ENCODE results near the gene WDFY1. TPM values are rescaled to one million over a fixed set of nuclear protein-coding genes. Genes with fewer than 3 reads are reported as not detected.
"Not testable (repeated sequence)": the region's sequence is repeated elsewhere in the genome, so short reads cannot be mapped to it uniquely, and the experiment has no call there.

Gene WDFY1
- total and polyA plus RNA-seq, 2 donors (not counting 3 experiments of a cell fraction or from before 2014, with no cell fraction given) = 54.7 to 68.7 TPM

DNA sequence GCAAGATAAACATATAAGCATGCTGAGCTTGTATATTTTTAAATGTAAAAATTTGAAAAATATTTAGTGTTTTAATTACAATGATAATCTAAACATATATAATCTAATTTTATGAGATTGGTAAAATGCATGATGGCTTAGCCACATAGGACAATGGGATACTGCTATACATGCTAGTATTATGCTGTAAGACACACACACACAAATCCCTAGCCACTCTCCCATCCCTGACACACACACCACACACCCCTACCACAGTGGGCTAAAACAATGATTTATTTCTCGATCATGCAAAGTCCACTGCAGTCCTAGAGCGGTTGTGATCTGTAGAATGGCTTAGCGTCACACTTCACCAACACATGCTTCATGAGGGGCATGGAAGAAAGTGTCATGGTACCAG, 71.5 kb downstream of the WDFY1 start:
- no peak overlapping the region for H3K4me2 ChIP-seq (ENCODE audit: insufficient read depth, low read length)
- no peaks in the 10 kb centered on the region for H3K4me1 ChIP-seq (ENCODE audit: control insufficient read depth, extremely low read depth, insufficient read depth, low read length)
- TF ChIP-seq GATA2 (IDR thresholded peaks at IDR 0.05; ENCODE audit: insufficient read depth, insufficient read length, low read depth, low read length) = no peak
- no peak for TF ChIP-seq FOS (IDR thresholded peaks at IDR 0.05; ENCODE audit: borderline replicate concordance, insufficient read depth, low read length)
- TF ChIP-seq, protein P1, sequence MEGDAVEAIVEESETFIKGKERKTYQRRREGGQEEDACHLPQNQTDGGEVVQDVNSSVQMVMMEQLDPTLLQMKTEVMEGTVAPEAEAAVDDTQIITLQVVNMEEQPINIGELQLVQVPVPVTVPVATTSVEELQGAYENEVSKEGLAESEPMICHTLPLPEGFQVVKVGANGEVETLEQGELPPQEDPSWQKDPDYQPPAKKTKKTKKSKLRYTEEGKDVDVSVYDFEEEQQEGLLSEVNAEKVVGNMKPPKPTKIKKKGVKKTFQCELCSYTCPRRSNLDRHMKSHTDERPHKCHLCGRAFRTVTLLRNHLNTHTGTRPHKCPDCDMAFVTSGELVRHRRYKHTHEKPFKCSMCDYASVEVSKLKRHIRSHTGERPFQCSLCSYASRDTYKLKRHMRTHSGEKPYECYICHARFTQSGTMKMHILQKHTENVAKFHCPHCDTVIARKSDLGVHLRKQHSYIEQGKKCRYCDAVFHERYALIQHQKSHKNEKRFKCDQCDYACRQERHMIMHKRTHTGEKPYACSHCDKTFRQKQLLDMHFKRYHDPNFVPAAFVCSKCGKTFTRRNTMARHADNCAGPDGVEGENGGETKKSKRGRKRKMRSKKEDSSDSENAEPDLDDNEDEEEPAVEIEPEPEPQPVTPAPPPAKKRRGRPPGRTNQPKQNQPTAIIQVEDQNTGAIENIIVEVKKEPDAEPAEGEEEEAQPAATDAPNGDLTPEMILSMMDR (IDR thresholded peaks at IDR 0.05; ENCODE audit: extremely low read depth in 1 of 2, insufficient read depth in 1 of 2, low read depth in 1 of 2, low read length in 2 of 2) = no peak
- no peak for TF ChIP-seq EZH2 (IDR thresholded peaks at IDR 0.05; ENCODE audit: borderline replicate concordance, low read depth, low read length, severe bottlenecking)
- TF ChIP-seq POLR2AphosphoS5 (IDR thresholded peaks at IDR 0.05; ENCODE audit: insufficient read depth, low read depth, low read length) = no peak
- TF ChIP-seq MYC (IDR thresholded peaks at IDR 0.05; ENCODE audit: low read depth, low read length) = no peak
- no peak for TF ChIP-seq POLR2A (IDR thresholded peaks at IDR 0.05; ENCODE audit: low read depth, low read length)
- TF ChIP-seq JUN (IDR thresholded peaks at IDR 0.05; ENCODE audit: borderline replicate concordance, insufficient read depth, insufficient read length, low read depth) = no peak
- TF ChIP-seq, protein P2, sequence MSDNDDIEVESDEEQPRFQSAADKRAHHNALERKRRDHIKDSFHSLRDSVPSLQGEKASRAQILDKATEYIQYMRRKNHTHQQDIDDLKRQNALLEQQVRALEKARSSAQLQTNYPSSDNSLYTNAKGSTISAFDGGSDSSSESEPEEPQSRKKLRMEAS (IDR thresholded peaks at IDR 0.05; ENCODE audit: insufficient read depth, insufficient read length) = no peak

DNA sequence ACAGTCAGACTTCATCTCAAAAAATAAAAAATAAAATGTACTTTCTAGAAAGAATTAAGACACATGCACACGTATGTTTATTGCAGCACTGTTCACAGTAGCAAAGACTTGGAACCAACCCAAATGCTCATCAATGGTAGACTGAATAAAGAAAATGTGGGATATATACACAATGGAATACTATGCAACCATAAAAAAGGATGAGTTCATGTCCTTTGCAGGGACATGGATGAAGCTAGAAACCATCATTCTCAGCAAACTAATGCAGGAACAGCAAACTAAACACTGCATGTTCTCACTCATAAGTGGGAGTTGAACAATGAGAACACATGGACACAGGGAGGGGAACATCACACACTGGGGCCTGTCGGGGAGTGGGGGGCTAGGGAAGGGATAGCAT, 72.4 kb downstream of the WDFY1 start:
- FAIRE-seq; dilution Hi-C loops (cut with MboI; ENCODE audit: extremely low pct_ligation_motif_present, low sequenced_read_pairs); H3K9ac ChIP-seq (replicated peaks; ENCODE audit: extremely low read depth, insufficient read depth, low read length): not testable (repeated sequence)

More for the DNA sequence above, 71.5 kb downstream of the WDFY1 start:
- H3K36me3 ChIP-seq (ENCODE audit: control insufficient read depth in 2 of 2, extremely low read depth in 1 of 2, insufficient read depth in 2 of 2, low read length in 2 of 2) = peaks cover 15 to 31% of the 10 kb centered on the region in 2 experiments
- FAIRE-seq (no peak), DNase-seq (ENCODE audit: low read depth, low spot score) (no peak)
- no TSS peak for BruUV-seq (replicated peaks)
- no peaks in the 10 kb centered on the region for H3K9me3 ChIP-seq (replicated peaks; ENCODE audit: control insufficient read depth, insufficient read depth, low read length)
- no peaks in the 10 kb centered on the region for H3K27me3 ChIP-seq (ENCODE audit: control insufficient read depth in 2 of 2, insufficient read depth in 2 of 2, low read length in 2 of 2)
- H4K20me1 ChIP-seq (replicated peaks; ENCODE audit: control insufficient read depth, extremely low read depth, insufficient read depth, low read length) = no peaks in the 10 kb centered on the region
- intact Hi-C loops (cut with micrococcal nuclease) = no loop called here
- dilution Hi-C loops (cut with MboI; ENCODE audit: extremely low pct_ligation_motif_present, low sequenced_read_pairs) = no loop called here
- no peak overlapping the region for H3K4me3 ChIP-seq (replicated peaks in 1 of 3; ENCODE audit: insufficient read depth in 1 of 3, low read depth in 1 of 3, low read length in 3 of 3)
- no peaks in the 10 kb centered on the region for H3K79me2 ChIP-seq (ENCODE audit: control insufficient read depth, insufficient read depth, low read length)
- ChIA-PET POLR2A (no interaction called here), CTCF (no interaction called here)
- H3K27ac ChIP-seq (ENCODE audit: insufficient read depth, low read depth, low read length) = no peak overlapping the region
- H2AFZ ChIP-seq (ENCODE audit: low read depth, low read length) = no peak overlapping the region
- H3K9ac ChIP-seq (replicated peaks; ENCODE audit: extremely low read depth, insufficient read depth, low read length) = no peak overlapping the region
- H3K9me1 ChIP-seq (replicated peaks; ENCODE audit: control insufficient read depth, extremely low read depth, insufficient read depth, low read length) = no peaks in the 10 kb centered on the region

DNA sequence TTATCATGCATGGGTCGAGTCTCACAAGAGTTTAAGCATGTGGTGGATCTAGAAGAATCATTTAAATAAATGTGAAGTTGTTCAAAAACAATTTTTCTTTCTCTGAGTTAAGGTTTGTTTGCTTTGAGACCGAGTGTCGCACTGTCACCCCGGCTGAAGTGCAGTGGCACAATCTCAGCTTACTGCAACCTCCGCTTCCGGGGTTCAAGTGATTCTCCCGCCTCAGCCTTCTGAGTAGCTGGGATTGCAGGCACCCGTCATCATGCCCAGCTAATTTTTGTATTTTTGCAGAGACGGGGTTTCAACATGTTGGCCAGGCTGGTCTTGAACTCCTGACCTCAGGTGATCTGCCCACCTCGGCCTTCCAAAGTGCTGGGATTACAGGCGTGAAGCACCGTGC, 73.5 kb downstream of the WDFY1 start:
- H3K9ac ChIP-seq (replicated peaks; ENCODE audit: extremely low read depth, insufficient read depth, low read length); H3K4me3 ChIP-seq (replicated peaks in 1 of 3; ENCODE audit: insufficient read depth in 1 of 3, low read depth in 1 of 3, low read length in 3 of 3); H3K9me3 ChIP-seq (replicated peaks; ENCODE audit: control insufficient read depth, insufficient read depth, low read length); BruUV-seq (replicated peaks); H3K4me1 ChIP-seq (ENCODE audit: control insufficient read depth, extremely low read depth, insufficient read depth, low read length); DNase-seq (ENCODE audit: low read depth, low spot score); POLR2A ChIA-PET; H3K9me1 ChIP-seq (replicated peaks; ENCODE audit: control insufficient read depth, extremely low read depth, insufficient read depth, low read length); dilution Hi-C loops (cut with MboI; ENCODE audit: extremely low pct_ligation_motif_present, low sequenced_read_pairs); H2AFZ ChIP-seq (ENCODE audit: low read depth, low read length); H3K4me2 ChIP-seq (ENCODE audit: insufficient read depth, low read length); H3K27ac ChIP-seq (ENCODE audit: insufficient read depth, low read depth, low read length); FAIRE-seq; H3K79me2 ChIP-seq (ENCODE audit: control insufficient read depth, insufficient read depth, low read length); H3K27me3 ChIP-seq (ENCODE audit: control insufficient read depth in 2 of 2, insufficient read depth in 2 of 2, low read length in 2 of 2); intact Hi-C loops (cut with micrococcal nuclease); H4K20me1 ChIP-seq (replicated peaks; ENCODE audit: control insufficient read depth, extremely low read depth, insufficient read depth, low read length): not testable (repeated sequence)
- H3K36me3 ChIP-seq (ENCODE audit: control insufficient read depth in 2 of 2, extremely low read depth in 1 of 2, insufficient read depth in 2 of 2, low read length in 2 of 2) = peaks cover 5 to 14% of the 10 kb centered on the region in 2 experiments
- CTCF ChIA-PET = interaction anchor here (1.4 to 1.5 kb wide), 2 partner anchors 10 to 11 kb away, joined by 3 read pairs; no protein-coding TSS in a partner anchor

More for the DNA sequence above, 72.4 kb downstream of the WDFY1 start:
- H3K79me2 ChIP-seq (ENCODE audit: control insufficient read depth, insufficient read depth, low read length); H3K4me1 ChIP-seq (ENCODE audit: control insufficient read depth, extremely low read depth, insufficient read depth, low read length); H4K20me1 ChIP-seq (replicated peaks; ENCODE audit: control insufficient read depth, extremely low read depth, insufficient read depth, low read length); H3K4me2 ChIP-seq (ENCODE audit: insufficient read depth, low read length); BruUV-seq (replicated peaks); H3K4me3 ChIP-seq (replicated peaks in 1 of 3; ENCODE audit: insufficient read depth in 1 of 3, low read depth in 1 of 3, low read length in 3 of 3); DNase-seq (ENCODE audit: low read depth, low spot score); H3K27ac ChIP-seq (ENCODE audit: insufficient read depth, low read depth, low read length); H3K9me3 ChIP-seq (replicated peaks; ENCODE audit: control insufficient read depth, insufficient read depth, low read length); intact Hi-C loops (cut with micrococcal nuclease); H2AFZ ChIP-seq (ENCODE audit: low read depth, low read length); H3K27me3 ChIP-seq (ENCODE audit: control insufficient read depth in 2 of 2, insufficient read depth in 2 of 2, low read length in 2 of 2); POLR2A ChIA-PET; H3K9me1 ChIP-seq (replicated peaks; ENCODE audit: control insufficient read depth, extremely low read depth, insufficient read depth, low read length): not testable (repeated sequence)
- CTCF ChIA-PET = interaction anchor here (1.5 kb wide), 1 partner anchor 12 kb away, joined by 3 read pairs; no protein-coding TSS in a partner anchor
- H3K36me3 ChIP-seq (ENCODE audit: control insufficient read depth in 2 of 2, extremely low read depth in 1 of 2, insufficient read depth in 2 of 2, low read length in 2 of 2) = peaks cover 8 to 24% of the 10 kb centered on the region in 2 experiments

Data from endothelial cell of umbilical vein (primary cell).